ENCODE results near the gene FLCN.
"Not testable (repeated sequence)": the region's sequence is repeated elsewhere in the genome, so short reads cannot be mapped to it uniquely, and the experiment has no call there.

Gene FLCN, protein sequence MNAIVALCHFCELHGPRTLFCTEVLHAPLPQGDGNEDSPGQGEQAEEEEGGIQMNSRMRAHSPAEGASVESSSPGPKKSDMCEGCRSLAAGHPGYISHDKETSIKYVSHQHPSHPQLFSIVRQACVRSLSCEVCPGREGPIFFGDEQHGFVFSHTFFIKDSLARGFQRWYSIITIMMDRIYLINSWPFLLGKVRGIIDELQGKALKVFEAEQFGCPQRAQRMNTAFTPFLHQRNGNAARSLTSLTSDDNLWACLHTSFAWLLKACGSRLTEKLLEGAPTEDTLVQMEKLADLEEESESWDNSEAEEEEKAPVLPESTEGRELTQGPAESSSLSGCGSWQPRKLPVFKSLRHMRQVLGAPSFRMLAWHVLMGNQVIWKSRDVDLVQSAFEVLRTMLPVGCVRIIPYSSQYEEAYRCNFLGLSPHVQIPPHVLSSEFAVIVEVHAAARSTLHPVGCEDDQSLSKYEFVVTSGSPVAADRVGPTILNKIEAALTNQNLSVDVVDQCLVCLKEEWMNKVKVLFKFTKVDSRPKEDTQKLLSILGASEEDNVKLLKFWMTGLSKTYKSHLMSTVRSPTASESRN

DNA sequence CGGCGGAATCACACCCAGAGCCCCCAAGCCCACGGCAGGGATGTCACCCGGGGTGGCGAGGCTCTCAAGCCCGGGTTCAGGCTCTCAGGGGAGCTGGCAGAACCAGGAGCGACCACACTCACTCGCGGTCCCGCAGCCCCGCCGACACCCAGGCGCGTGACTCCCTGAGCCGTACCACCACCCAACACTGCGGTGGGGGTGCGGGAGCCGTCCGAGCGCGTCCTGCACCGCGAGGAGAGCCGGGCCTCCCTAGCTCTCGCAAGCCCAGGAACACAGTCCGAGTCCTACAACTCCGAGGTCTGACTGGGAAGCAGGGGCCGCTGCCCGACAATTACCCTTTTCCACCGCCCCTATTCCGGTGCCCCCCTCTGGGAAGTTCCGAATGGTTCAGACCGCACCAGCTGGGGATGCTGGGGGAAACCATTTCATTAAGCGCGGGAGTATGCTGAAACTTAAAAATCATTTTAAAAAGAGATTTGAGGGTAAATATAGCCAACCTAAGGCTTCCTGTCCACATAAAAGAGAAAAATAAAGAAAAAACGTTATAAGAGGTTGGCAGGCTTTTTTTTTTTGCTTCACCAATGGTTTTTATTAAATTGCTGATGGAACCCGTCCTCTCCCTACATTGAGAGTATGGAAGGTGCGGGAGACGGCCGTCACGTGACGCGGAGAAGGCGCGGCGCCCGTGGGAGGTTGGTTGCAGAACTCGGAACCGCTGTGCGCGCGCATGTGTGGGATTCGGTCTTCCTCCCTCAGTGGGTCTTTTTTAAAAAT, at the start of gene FLCN:
TSS of gene FLCN (minus strand) at position 143 of the 774 bp plus-strand sequence. CDS start 9,031 bp downstream, outside the sequence.
- Histone ChIP-seq H3K4me3 (peak within 1 kb of the TSS; percentile 87 to 100 (median 94)), H3K27ac (peak within 1 kb of the TSS; percentile 88 to 100 (median 99))

- H3K4me3 ChIP-seq, result no peak overlapping the region
Measured at GRCh38 chr17:17285951-17286350, 49.0 kb upstream of the FLCN start.

DNA sequence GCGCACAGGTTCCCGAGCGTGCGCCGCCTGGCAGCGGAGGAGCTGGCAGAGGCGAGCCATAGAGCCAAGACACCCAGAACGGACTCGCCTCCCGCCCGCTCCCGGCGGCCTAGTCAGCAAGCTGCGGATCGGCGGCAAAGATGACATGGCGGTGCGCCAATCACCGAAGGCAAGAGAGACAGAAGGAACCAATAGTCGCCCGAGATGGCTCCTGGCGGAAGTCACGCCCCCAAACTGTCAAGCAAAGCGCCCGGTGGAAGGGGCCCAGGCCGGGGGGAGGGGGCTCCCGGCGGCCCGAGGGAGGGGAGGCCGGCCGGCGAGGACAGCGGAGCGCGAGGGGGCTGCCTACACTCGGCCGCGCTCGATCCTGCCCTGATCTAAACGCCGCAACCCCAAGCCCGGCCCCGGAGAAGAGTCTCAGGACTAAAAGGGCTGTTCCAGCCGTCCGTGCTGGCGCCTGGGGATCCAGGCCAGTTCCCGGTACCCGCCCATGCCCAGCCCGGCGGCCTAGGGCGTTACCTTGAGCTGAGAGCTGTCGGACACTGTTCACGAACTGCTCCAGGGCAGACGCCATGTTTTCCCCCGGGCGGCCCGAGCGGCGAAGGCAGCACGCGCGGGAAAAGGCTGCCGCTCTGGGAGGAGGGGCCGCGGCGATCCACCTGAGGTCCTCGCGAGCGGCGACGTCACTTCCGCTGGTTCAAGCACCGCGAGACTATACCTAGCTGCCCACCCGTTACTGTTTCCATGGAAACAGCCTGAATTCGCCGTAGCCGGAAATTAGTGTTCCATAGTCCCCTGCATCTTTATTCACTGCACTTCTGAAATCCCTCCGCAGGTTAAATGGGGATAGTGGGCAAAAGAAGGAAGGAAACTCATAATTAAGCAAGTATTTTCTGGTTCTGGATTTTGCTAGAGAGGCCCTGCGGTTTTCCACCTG, 43.9 kb upstream of the FLCN start, which contains the start of gene COPS3:
TSS of gene COPS3 (minus strand) at position 634 of the 937 bp plus-strand sequence. CDS start at position 574, 60 bp downstream.
- peak within 1 kb of the TSS; percentile 65 to 99 (median 95) for H3K4me3 ChIP-seq
- H3K27ac ChIP-seq, result peak within 1 kb of the TSS; percentile 80 to 100 (median 96)

More at GRCh38 chr17:17285951-17286350, 49.0 kb upstream of the FLCN start:
- no peak overlapping the region for H3K27ac ChIP-seq

DNA sequence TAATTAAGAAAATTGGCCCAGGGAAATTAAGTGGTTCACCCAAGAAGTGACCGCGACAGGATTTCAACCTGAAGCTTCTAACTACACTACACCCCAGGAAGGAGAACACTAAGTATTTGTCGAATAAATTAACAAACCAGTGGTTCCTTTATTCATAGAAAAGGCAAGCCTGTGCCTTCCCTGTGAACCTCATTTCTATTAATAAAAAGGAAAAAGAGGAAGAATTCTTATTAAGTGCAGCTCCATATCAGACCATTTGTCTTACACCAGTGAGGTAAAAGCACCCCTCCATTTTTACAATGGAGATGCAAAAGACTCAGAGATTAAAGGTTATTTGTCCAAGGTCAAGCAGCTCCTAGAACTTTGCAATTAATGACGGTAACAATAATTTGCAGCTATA, 42.3 kb upstream of the FLCN start:
- peak overlapping the region in 1 of 21 experiments; percentile 100 for H3K27ac ChIP-seq
- peak overlapping the region in 1 of 7 experiments; percentile 95 for H3K4me3 ChIP-seq

- H3K27ac ChIP-seq, H3K4me3 ChIP-seq: not testable (repeated sequence)
Measured at GRCh38 chr17:17277431-17277830, 40.5 kb upstream of the FLCN start.

DNA sequence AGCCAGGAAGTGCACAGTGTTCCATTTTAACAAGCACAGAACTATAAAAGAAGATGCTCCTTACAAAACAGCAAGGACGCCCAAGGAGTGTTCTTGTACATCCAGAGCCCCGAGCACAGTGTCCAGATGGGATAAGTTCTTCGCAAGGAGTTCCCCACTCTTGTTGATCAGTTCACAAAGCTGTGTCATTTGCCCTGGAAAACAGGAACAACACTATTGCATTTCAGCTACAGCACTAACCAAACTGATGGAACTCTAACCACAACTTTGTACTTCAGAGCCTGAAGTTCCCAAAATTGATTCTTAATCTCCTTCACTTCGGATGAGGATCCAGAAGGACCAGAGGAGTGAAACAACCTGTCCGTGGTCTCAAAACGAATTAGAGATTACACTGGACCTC, 39.0 kb upstream of the FLCN start:
- no peak overlapping the region for H3K27ac ChIP-seq

GRCh38 chr17:17269926-17270773, 33.2 kb upstream of the FLCN start:
- Histone ChIP-seq H3K4me3 (no peak overlapping the region), H3K27ac (no peak overlapping the region)

More for the DNA sequence above, 39.0 kb upstream of the FLCN start:
- no peak overlapping the region for H3K4me3 ChIP-seq

DNA sequence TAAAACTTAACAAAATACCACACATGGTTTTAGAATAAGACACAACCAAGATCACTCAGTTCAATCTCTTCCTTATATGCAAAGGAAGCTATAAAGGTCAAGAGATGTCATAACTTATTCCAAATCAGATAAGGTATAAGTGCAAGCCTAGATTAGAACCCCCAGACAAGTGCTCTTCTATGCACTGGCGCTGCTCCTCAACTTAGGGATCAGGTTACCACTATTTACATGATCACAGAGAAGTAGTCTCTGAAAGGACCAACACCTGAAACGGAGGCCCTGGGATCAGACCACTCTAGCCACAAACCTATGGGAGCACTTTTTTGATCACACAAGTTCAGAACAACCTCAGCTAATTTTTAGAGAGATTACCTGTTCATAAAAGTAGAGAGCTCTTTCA, 27.5 kb upstream of the FLCN start:
- Histone ChIP-seq H3K27ac (no peak overlapping the region), H3K4me3 (no peak overlapping the region)

DNA sequence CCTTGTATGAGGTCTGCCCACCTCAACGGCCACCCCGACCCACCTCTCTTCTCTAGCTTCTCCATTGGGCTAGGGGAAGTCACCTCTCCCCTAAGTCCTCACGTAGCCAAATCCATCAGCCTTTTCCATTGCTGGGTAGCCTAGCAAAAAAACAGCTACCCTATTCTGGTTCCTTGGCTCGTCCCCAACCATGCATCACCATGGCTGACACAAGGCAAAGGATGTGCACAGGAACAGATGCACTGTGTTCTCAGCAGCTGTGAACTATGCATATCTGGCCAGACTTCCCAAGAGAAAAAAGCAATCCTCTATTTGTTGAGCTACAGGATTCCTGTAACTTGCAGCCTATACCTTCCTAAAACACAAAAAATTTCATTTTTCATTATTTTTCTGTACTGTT, 22.0 kb upstream of the FLCN start:
- Histone ChIP-seq H3K4me3 (no peak overlapping the region), H3K27ac (no peak overlapping the region)

- no peak overlapping the region for H3K4me3 ChIP-seq
- no peak overlapping the region for H3K27ac ChIP-seq
Measured at GRCh38 chr17:17258011-17258410, 21.0 kb upstream of the FLCN start.

DNA sequence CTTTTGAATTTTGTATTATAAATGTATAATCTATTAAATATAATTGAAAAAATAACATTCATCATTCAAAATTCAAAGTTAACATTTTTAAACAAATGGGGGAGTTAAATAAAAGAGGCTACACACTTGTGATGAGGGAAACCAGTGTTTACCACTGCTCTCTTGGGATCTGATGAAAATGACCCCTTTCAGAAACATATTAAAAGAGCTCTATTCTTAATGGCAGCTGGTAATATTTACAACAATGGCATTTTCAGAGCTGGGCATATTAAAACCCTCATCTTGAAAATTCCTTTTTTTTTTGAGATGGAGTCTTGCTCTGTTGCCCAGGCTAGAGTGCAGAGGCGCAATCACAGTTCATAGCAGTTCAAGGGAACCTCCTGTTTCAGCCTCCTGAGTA, 19.3 kb upstream of the FLCN start:
- no peak overlapping the region for H3K27ac ChIP-seq

DNA sequence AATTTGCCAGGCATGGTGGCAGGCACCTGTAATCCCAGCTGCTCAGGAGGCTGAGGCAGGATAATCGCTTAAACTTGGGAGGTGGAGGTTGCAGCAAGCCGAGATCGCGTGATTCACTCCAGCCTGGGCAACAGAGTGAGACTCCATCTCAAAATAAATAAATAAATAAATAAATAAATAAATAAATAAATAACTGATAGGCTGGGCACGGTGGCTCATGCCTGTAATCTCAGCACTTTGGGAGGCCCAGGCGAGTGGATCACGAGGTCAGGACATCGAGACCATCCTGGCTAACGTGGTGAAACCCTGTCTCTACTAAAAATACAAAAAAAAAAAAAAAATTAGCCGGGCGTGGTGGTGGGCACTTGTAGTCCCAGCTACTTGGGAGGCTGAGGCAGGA, 18.7 kb upstream of the FLCN start:
- H3K27ac ChIP-seq, H3K4me3 ChIP-seq: not testable (repeated sequence)

More for the DNA sequence above, 19.3 kb upstream of the FLCN start:
- H3K4me3 ChIP-seq, result no peak overlapping the region

DNA sequence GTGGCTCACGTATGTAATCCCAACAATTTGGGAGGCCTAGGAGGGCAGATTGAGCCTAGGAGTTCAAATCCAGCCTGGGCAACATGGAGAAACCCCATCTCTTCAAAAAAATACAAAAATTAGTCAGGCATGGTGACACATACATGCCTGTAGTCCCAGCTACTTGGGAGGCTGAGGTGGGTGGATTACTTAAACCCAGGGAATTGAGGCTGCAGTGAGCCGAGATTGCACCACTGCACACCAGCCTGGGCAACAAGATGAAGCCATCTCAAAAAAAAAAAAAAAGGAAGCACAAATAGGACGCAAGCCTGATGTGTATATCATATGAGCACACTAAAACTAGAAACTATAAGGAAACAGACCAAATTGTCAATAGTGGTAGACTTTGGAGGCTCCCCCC, 17.1 kb upstream of the FLCN start:
- Histone ChIP-seq H3K27ac (no peak overlapping the region), H3K4me3 (no peak overlapping the region)

DNA sequence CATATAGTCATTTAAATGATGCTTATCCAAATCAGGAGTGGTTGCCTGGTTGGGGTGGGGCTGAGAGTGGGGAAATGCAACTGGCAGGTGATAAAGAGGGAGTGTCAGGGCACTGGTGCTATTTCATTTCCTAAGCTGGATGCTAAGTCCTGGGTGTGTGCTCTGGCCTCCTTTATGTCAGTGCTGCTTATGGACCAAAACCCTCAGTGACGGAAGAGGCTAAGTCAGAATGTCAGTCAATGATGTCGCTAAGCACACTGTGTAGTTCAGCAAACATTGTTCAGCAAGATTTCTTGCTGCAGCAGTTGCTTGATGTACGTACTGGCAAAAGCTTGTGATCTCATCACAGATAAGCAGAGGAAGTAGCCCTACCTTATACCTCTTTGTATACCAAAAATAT, 16.4 kb upstream of the FLCN start:
- no peak overlapping the region for H3K27ac ChIP-seq
- H3K4me3 ChIP-seq, result no peak overlapping the region

DNA sequence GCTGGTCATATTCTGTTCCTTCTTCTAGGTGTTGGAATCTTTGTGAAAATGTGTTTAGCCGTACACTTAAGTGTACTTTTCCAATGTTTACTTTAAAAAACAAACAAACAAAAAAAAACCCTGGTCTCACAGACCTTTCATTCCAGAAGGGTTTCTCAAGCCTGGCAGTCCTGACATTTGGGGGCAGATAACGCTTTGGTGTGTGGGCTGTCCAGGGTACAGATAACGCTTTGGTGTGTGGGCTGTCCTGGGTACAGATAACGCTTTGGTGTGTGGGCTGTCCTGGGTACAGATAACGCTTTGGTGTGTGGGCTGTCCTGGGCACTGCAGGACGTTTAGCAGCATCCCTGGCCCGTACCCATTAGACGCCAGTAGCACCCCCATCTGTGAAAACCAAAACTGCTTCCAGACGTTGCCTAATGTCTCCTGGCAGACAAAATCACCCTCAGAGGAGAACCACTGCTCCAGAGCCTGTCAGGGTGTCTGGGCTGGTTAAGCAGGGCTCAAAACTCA, 15.2 kb upstream of the FLCN start:
- Histone ChIP-seq H3K27ac (no peak overlapping the region), H3K4me3 (no peak overlapping the region)

DNA sequence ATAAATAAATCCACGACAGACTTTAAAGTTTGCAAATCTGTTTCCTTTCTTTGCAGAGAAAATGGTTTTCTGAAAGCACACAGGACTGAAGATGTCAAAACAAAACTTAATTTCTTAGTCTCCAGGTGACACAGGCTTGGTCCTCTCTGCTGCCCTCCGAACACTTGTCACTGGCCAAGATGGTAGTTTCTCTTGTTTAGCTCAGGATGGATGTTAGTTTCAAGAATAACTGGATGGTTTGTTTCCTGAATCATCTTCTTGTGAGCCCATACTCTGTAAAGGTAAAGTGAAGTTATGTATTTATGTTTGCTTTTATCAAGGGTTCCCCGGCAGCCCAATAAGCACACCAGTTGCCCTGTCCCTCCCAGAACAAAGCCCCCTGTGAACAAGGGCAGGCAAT, 9.9 kb upstream of the FLCN start:
- no peak overlapping the region for H3K27ac ChIP-seq
- H3K4me3 ChIP-seq, result no peak overlapping the region

DNA sequence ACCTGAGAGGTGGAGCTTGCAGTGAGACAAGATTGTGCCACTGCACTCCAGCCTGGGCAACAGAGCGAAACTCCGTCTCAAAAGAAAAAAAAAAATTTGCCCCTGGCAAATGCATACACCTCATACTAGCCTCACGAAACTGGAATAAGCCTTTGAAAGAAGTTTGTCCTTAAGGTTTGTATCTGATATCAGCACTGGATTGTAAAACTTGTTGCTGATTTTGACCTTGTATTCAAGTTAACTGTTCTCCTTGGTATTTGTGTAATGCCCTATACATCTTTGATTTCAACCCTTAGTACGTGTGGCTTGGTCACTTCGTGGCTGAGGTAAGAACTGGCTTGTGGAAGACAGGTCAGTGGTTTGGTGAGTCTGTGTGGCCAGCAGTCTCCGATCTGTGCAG, 6.2 kb upstream of the FLCN start:
- no peak overlapping the region for H3K27ac ChIP-seq
- no peak overlapping the region for H3K4me3 ChIP-seq

GRCh38 chr17:17242246-17242645, 5.3 kb upstream of the FLCN start:
- H3K27ac ChIP-seq, result no peak overlapping the region

More at GRCh38 chr17:17242246-17242645, 5.3 kb upstream of the FLCN start:
- no peak overlapping the region for H3K4me3 ChIP-seq
